Left ventricle myocardium inferior (tissue), 1 donor: ENCODE measurements around the gene PCDHGB1. TPM values are rescaled to one million over a fixed set of nuclear protein-coding genes. Genes with fewer than 3 reads are reported as not detected.
A peak's percentile ranks its signal among the peaks of the same experiment; 100 is the strongest.

Experiments used
- DNase-seq: peaks from one replicate; pipeline ENCODE4 v3.0.0-alpha.2; 2020
- H3K27ac ChIP-seq: fragments of 200-600 bp; replicated peaks from 2 replicates; pipeline ENCODE4 v1.8.0; 2021
- H3K27me3 ChIP-seq: fragments of 200-600 bp; 2 replicates; pipeline ENCODE4 v1.8.0; 2021; ENCODE audit warnings: low read depth
- H3K36me3 ChIP-seq: fragments of 200-600 bp; 2 replicates; pipeline ENCODE4 v1.8.0; 2021
- H3K4me1 ChIP-seq: fragments of 200-600 bp; 2 replicates; pipeline ENCODE4 v1.8.0; 2021
- H3K4me3 ChIP-seq: fragments of 200-600 bp; 2 replicates; pipeline ENCODE4 v1.8.0; 2021; ENCODE audit warnings: mild to moderate bottlenecking, moderate library complexity
- H3K9me3 ChIP-seq: fragments of 200-600 bp; replicated peaks from 2 replicates; pipeline ENCODE4 v1.8.0; 2021
- intact Hi-C: fragments of 100-400 bp; cut with micrococcal nuclease; formaldehyde crosslinking; loops from one replicate; pipeline ENCODE4 v1.11.0; 2022
- total RNA-seq: library from RNA; stranded (reverse); fragmentation: NEBNext Ultra II Directional; extraction: Animal tissue kit (Norgen Biotek cat#: 25700); gene quantifications from one replicate; pipeline ENCODE4 v1.2.1, GENCODE V29; 2021
- TF ChIP-seq, protein P1 (sequence below): fragments of 200-600 bp; IDR thresholded peaks from 2 replicates; pipeline ENCODE4 v1.8.0; 2021; ENCODE audit warnings: antibody characterized with exemption, mild to moderate bottlenecking, borderline replicate concordance
- donor health status: DM: no; HTN: yes; CAD: no; lungs with severe emphysema.

Gene PCDHGB1
- total RNA-seq, 1 donor from 2014 or later, result 5.7 TPM

DNA sequence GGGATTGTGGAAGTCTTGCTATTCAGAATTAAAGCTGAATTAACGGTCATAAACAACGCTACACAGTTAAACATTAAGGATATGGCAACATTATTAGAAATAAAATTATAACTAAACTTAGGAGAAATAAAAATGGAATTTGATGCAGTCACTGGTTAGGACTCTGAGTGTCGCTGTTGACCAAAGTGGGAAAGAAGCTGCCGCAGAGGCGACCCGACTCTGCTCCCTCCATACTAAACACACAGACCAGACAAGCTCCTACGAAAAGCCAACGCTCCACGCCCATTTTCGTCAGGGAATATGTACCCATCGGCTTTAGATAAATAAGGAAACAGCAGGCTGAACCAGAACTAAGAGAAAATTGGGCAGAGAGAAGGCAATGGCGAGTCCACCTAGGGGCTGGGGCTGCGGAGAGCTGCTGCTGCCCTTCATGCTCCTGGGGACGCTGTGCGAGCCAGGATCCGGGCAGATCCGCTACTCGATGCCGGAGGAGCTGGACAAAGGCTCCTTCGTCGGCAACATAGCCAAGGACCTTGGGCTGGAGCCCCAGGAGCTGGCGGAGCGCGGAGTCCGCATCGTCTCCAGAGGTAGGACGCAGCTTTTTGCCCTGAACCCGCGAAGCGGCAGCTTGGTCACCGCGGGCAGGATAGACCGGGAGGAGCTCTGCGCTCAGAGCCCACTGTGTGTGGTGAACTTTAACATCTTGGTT, 14.2 kb downstream of the PCDHGB1 start, which contains the start of gene PCDHGA5:
Gene PCDHGA5 (plus strand): TSS at position 211 of the 709 bp plus-strand sequence. CDS start 169 bp downstream, at position 380.
- peak within 1 kb of the TSS; percentile 47 for H3K4me3 ChIP-seq
- peaks cover 42% of the 10 kb centered on the region for H3K4me1 ChIP-seq
- no peaks in the 10 kb centered on the region for H3K27me3 ChIP-seq
- intact Hi-C loops, result no loop called here
- H3K27ac ChIP-seq, result peak within 1 kb of the TSS; percentile 45
- H3K9me3 ChIP-seq, result peaks cover 98% of the 10 kb centered on the region
- TF ChIP-seq, protein P1, sequence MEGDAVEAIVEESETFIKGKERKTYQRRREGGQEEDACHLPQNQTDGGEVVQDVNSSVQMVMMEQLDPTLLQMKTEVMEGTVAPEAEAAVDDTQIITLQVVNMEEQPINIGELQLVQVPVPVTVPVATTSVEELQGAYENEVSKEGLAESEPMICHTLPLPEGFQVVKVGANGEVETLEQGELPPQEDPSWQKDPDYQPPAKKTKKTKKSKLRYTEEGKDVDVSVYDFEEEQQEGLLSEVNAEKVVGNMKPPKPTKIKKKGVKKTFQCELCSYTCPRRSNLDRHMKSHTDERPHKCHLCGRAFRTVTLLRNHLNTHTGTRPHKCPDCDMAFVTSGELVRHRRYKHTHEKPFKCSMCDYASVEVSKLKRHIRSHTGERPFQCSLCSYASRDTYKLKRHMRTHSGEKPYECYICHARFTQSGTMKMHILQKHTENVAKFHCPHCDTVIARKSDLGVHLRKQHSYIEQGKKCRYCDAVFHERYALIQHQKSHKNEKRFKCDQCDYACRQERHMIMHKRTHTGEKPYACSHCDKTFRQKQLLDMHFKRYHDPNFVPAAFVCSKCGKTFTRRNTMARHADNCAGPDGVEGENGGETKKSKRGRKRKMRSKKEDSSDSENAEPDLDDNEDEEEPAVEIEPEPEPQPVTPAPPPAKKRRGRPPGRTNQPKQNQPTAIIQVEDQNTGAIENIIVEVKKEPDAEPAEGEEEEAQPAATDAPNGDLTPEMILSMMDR, result peak; percentile 51
- H3K36me3 ChIP-seq, result peaks cover 30% of the 10 kb centered on the region
- DNase-seq, result no peak

DNA sequence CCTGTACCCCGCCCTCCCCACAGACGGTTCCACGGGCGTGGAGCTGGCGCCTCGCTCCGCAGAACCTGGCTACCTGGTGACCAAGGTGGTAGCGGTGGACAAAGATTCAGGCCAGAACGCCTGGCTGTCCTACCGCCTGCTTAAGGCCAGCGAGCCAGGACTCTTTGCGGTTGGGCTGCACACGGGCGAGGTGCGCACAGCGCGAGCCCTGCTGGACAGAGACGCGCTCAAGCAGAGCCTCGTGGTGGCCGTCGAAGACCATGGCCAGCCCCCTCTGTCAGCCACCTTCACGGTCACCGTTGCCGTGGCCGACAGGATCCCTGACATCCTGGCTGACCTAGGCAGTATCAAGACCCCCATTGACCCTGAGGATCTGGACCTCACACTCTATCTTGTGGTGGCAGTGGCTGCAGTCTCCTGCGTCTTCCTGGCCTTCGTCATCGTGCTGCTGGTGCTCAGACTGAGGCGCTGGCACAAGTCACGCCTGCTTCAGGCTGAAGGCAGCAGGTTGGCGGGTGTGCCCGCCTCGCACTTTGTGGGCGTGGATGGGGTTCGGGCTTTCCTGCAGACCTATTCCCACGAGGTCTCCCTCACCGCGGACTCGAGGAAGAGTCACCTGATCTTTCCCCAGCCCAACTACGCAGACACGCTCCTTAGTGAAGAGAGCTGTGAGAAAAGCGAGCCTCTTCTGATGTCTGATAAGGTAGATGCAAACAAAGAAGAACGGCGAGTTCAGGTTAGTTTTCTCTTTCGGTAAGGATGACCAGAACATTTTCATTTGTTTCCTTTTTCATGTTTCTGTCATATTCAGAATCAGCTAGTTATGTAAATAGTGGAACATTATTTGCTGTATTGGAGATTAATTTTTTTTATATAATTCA, 16.4 kb downstream of the PCDHGB1 start:
- Histone ChIP-seq H3K9me3 (peaks cover 98% of the 10 kb centered on the region), H3K4me1 (peaks cover 43% of the 10 kb centered on the region), H3K4me3 (no peak overlapping the region), H3K27me3 (no peaks in the 10 kb centered on the region), H3K36me3 (peaks cover 30% of the 10 kb centered on the region), H3K27ac (no peak overlapping the region)
- TF ChIP-seq, protein P1, result no peak
- intact Hi-C loops, result no loop called here
- DNase-seq, result no peak

DNA sequence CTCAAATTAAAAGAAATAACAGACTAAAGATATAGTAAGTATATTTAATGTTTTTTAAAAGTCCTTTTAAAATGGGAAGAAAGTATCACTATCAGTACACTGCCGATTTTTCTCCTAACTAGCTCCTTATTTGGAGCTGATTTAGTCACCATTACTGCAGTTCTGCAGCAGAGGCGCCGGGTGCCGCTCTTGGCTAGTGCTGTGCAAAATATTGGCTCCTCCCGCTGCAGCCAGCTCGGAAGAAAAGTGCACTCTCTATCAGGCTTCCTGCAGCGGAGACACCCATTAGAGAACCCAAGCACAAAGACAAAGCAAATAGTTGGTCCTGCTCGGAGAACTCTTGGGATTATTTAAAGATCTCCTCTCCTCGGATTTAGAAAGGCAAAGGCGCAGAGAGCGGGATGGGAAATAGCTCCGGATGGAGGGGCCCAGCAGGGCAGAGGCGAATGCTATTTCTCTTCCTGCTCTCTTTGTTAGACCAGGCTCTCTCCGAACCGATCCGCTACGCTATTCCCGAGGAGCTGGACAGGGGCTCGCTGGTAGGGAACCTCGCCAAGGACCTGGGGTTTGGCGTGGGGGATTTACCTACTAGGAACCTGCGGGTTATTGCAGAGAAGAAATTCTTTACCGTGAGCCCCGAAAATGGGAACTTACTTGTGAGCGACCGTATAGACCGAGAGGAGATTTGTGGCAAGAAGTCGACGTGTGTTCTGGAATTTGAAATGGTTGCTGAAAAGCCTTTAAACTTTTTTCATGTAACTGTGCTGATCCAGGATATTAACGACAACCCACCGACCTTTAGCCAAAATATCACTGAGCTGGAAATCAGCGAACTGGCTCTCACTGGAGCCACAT, 20.3 kb downstream of the PCDHGB1 start, which contains the start of gene PCDHGB3:
Gene PCDHGB3 (plus strand): TSS at position 249 of the 855 bp plus-strand sequence. CDS start 153 bp downstream, at position 402.
- peaks cover 99% of the 10 kb centered on the region for H3K9me3 ChIP-seq
- intact Hi-C loops, result no loop called here
- no peaks in the 10 kb centered on the region for H3K27me3 ChIP-seq

DNA sequence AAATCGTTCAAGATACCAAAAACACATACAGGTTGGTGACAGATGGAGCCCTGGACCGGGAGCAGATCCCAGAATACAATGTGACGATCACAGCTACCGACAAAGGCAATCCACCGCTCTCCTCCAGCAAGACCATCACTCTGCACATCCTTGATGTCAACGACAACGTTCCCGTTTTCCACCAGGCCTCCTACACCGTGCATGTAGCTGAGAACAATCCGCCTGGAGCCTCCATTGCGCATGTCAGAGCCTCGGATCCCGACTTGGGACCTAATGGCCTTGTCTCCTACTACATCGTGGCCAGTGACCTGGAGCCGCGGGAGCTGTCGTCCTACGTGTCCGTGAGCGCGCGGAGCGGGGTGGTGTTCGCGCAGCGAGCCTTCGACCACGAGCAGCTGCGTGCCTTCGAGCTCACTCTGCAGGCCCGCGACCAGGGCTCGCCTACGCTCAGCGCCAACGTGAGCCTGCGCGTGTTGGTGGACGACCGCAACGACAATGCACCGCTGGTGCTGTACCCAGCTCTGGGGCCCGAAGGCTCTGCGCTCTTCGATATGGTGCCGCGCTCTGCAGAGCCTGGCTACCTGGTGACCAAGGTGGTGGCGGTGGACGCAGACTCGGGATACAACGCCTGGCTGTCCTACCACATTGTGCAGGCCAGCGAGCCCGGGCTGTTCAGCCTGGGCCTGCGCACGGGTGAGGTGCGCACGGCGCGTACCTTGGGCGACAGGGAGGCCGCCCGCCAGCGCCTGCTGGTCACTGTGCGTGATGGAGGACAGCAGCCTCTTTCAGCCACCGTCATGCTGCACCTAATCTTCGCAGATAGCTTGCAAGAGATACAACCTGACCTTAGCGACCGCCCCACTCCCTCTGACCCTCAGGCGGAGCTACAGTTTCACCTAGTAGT, 21.9 kb downstream of the PCDHGB1 start:
- H3K4me3 ChIP-seq, result peak overlapping the region; percentile 9
- H3K4me1 ChIP-seq, result peaks cover 59% of the 10 kb centered on the region
- H3K27ac ChIP-seq, result no peak overlapping the region
- intact Hi-C loops, result no loop called here
- H3K9me3 ChIP-seq, result peaks cover 97% of the 10 kb centered on the region
- no peak for DNase-seq
- TF ChIP-seq, protein P1, result no peak
- H3K27me3 ChIP-seq, result no peaks in the 10 kb centered on the region
- H3K36me3 ChIP-seq, result peaks cover 32% of the 10 kb centered on the region

More for the DNA sequence above, 20.3 kb downstream of the PCDHGB1 start, which contains the start of gene PCDHGB3:
- peaks cover 39% of the 10 kb centered on the region for H3K36me3 ChIP-seq
- H3K4me3 ChIP-seq, result peak within 1 kb of the TSS; percentile 57
- H3K4me1 ChIP-seq, result peaks cover 59% of the 10 kb centered on the region
- peak; percentile 56 for DNase-seq
- TF ChIP-seq, protein P1, result peak; percentile 64
- H3K27ac ChIP-seq, result peak within 1 kb of the TSS; percentile 66
